NT2/D1 (cell line): ENCODE measurements around the gene CYB5B.
A peak's percentile ranks its signal among the peaks of the same experiment; 100 is the strongest.

Experiments
- DNase-seq: peaks from one replicate; pipeline ENCODE4 v3.0.0-alpha.2; 2011; ENCODE audit warnings: low read depth, low spot score
- H3K27me3 ChIP-seq: 2 replicates; pipeline ENCODE4 v1.6.0; 2011; ENCODE audit warnings: mild to moderate bottlenecking; ENCODE audit not compliant: insufficient read length, insufficient read depth
- H3K36me3 ChIP-seq: 2 replicates; pipeline ENCODE4 v1.6.1; 2011; ENCODE audit warnings: mild to moderate bottlenecking, low read length, mixed read lengths; ENCODE audit not compliant: insufficient read depth, insufficient read length
- H3K4me1 ChIP-seq: 2 replicates; pipeline ENCODE4 v1.5.1; 2011; ENCODE audit not compliant: insufficient read depth, insufficient read length
- H3K4me3 ChIP-seq: 2 replicates; pipeline ENCODE4 v1.5.1; 2011; ENCODE audit warnings: low read depth; ENCODE audit not compliant: insufficient read length
- H3K9ac ChIP-seq: 2 replicates; pipeline ENCODE4 v1.6.0; 2011; ENCODE audit warnings: low read depth; ENCODE audit not compliant: insufficient read length
- H3K9me3 ChIP-seq: 2 replicates; pipeline ENCODE4 v1.5.1; 2011; ENCODE audit warnings: mild to moderate bottlenecking, low read length; ENCODE audit not compliant: insufficient read depth
- SUZ12 ChIP-seq: IDR thresholded peaks from 2 replicates; pipeline ENCODE4 v1.6.1; 2011; ENCODE audit not compliant: insufficient read length, insufficient read depth; ENCODE audit errors: extremely low read depth
- YY1 ChIP-seq: IDR thresholded peaks from 2 replicates; pipeline ENCODE4 v1.6.1; 2011; ENCODE audit not compliant: insufficient read length, insufficient read depth
- ZNF274 ChIP-seq: IDR thresholded peaks from 2 replicates; pipeline ENCODE4 v1.6.1; 2011; ENCODE audit warnings: mild to moderate bottlenecking, low read depth, low read length

CYB5B gene

DNA sequence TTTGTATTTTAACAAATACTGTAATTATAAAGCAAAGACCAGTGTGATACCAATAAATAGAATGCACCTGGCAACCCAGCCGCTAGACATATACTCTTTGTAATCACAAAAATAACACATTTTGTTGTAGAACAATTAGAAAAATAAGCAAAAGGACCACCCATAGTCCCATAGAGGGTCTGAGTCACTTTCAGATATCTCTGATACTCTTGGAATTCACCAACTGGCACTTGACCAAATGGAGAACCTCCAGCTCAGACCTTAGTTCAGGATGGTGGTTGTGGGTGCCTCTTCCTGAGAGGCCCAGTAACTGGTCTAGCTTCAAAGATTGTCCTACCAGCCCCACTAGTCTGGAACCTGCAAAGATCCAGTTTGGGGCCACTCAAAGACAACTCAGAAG is 37.8 kb upstream of the CYB5B start:
- no peaks in the 10 kb centered on the region for H3K27me3 ChIP-seq
- no peaks in the 10 kb centered on the region for H3K9me3 ChIP-seq
- TF ChIP-seq ZNF274 (no peak), SUZ12 (no peak), YY1 (no peak)
- H3K4me1 ChIP-seq: no peaks in the 10 kb centered on the region
- H3K9ac ChIP-seq: no peak overlapping the region
- no peak for DNase-seq
- no peak overlapping the region for H3K4me3 ChIP-seq
- peaks cover 32% of the 10 kb centered on the region for H3K36me3 ChIP-seq

DNA sequence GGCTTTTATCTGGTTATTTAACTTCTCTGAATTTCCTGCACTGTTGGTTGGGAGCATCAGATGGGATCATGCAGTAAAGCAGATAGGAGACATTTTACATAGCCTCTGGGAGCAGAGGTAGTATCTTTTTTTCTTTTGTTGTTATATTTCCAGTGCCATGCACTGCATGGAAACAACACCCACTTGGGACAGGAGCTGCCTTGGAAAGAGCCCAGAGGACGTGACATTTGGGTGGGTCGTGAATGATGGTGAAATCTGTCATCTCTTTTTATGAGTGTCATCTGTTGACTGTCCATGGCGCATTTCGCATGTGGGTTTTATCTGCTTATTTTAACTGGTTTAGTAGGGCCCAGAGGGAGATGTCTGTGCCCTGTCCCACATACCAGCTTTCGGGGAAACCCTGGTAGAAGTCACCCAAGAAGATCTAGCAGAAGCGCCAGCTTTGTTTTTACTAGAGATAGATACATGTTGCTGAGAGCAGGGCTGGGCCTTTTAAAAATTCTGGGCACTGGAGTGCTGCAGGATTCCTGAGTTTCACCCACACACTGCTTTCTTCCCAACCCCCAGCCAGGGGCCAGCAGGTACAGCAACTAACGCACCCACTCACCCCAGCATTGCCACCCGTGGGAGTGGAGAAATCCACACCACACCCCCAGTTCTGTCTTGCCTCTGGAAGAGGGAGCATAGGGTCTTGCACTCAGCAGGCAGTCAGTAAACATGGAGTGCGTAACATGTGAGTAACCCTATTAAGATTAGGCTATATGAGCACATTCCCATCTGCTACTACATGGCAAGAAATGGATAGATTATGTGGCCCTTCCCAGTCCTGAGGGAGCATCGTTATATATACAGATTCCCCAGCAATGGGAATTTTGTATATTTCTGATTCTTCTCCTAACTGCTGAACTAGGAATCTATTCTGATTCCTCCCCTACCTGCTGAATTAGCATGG is 30.2 kb upstream of the CYB5B start:
- Histone ChIP-seq H3K4me1 (peaks cover 3% of the 10 kb centered on the region), H3K4me3 (no peak overlapping the region), H3K27me3 (no peaks in the 10 kb centered on the region), H3K36me3 (no peaks in the 10 kb centered on the region), H3K9ac (no peak overlapping the region), H3K9me3 (no peaks in the 10 kb centered on the region)
- no peak for DNase-seq
- TF ChIP-seq YY1 (no peak), ZNF274 (no peak), SUZ12 (no peak)

DNA sequence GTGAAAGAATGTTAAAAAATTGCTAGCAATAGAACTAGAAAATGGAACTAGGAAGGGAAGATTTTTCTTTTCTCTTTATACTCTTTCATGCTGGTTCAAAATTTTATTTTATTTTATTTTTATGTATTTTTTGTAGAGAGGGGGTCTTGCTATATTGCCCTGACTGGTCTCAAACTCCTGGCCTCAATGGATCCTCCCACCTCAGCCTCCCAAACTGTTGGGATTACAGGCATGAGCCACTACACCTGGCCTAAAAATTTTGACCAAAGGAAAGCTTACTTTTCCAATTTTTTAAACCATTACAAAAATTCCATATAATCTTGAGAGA is 28.6 kb upstream of the CYB5B start:
- DNase-seq: no peak
- Histone ChIP-seq H3K9ac (no peak overlapping the region), H3K4me1 (peaks cover 3% of the 10 kb centered on the region), H3K27me3 (no peaks in the 10 kb centered on the region), H3K36me3 (no peaks in the 10 kb centered on the region), H3K4me3 (no peak overlapping the region), H3K9me3 (no peaks in the 10 kb centered on the region)
- TF ChIP-seq ZNF274 (no peak), YY1 (no peak), SUZ12 (no peak)

DNA sequence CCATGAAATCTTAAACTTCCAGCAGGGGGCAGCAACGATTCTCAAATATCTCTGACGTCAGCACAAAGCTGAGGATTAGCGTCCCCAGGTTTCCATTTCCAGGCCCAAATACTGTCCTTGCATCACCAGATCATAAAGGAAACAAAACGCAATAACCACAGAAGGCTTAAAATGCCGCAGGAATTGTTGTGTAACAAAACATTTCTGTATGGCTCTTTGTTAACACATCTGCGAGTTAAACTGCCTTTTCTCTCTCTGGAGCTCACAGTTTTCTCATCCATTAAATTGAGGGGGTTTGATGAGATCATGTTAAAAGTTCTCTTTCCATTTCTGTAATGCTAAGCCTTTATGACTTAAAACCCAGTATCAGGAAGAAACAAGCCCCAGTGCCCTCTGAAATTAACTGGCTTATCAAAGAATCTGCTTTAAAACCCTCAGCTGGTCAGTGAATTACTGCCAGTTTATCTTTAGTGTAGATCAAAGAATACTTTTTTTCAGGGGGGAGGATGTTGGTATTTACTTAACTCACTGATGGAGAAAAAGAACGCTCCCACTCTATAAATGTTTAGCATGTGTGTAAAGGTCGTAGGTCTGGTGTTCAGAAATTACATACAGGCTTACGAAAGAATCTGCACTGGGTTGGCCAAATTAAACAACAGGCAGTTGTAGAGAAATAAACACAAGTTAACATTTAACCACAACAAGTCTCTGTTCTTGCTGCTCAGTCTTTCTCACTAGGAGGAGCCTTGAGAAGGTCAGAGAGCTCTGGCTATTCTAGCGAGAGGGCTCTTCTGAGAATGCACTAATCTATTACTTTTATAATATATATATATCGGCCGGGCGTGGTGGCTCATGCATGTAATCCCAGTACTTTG is 28.0 kb upstream of the CYB5B start:
- Histone ChIP-seq H3K36me3 (no peaks in the 10 kb centered on the region), H3K4me1 (peaks cover 3% of the 10 kb centered on the region), H3K9ac (no peak overlapping the region), H3K9me3 (no peaks in the 10 kb centered on the region), H3K4me3 (no peak overlapping the region), H3K27me3 (no peaks in the 10 kb centered on the region)
- peak; percentile 67 for DNase-seq
- TF ChIP-seq ZNF274 (no peak), SUZ12 (no peak), YY1 (no peak)

DNA sequence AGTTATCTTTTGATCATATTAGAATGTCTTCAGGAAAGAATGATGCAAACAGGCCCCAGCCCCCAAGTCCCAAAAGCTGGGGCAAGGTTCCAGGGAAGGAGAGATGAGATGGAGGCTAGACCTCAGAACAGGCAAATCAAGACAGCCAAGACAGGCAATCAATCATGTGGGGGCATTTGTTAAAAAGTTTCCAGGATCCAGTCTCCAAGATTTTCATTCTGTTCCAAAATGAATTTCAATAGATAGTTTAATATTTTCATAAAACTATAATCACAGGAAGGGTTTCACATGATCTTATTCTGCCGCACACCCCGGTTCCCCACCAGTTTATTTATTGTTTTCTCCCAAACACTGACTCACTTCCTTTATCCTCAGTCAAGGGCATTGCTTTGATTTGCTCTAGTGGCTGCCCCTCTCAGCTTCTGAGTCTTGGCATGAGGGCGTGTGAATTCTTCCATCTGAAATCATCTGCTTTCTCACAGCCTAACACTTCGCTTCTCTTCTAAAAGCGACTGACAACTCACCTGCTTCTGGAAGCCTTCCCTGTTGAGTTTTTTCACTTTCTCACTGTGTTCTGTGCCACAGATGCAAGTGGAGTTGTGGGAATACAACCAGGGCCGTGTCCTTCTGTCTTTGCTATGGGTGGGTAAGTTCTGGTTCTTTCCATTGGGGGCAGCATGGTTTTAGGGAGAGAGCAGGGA is 26.4 kb upstream of the CYB5B start:
- no peaks in the 10 kb centered on the region for H3K27me3 ChIP-seq
- TF ChIP-seq ZNF274 (no peak), YY1 (no peak), SUZ12 (no peak)
- peaks cover 3% of the 10 kb centered on the region for H3K4me1 ChIP-seq
- H3K36me3 ChIP-seq: no peaks in the 10 kb centered on the region
- DNase-seq: peak; percentile 52
- H3K9me3 ChIP-seq: no peaks in the 10 kb centered on the region
- H3K9ac ChIP-seq: no peak overlapping the region
- no peak overlapping the region for H3K4me3 ChIP-seq

DNA sequence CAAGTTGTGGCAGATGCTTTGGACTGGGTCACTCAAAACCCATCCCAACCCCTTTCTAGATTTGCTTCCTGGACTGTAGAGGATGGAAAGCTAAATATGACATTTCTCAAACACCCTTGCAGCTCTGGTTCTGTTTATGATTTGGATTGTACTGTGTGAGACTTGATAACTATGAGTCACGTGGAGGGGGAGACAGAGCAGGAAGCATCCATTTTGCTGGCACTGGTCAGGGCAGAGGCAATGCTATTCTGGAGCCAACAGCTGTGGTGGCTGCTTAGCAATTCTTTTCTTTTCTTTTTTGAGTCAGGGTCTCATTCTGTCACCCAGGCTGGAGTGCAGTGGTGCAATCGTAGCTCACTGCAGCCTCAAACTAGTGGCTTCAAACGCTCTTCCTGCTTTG is 25.1 kb upstream of the CYB5B start:
- Histone ChIP-seq H3K4me3 (no peak overlapping the region), H3K27me3 (no peaks in the 10 kb centered on the region), H3K36me3 (no peaks in the 10 kb centered on the region), H3K9ac (no peak overlapping the region), H3K9me3 (no peaks in the 10 kb centered on the region), H3K4me1 (peaks cover 5% of the 10 kb centered on the region)
- TF ChIP-seq ZNF274: no peak
- TF ChIP-seq SUZ12: no peak
- no peak for TF ChIP-seq YY1
- DNase-seq: no peak

DNA sequence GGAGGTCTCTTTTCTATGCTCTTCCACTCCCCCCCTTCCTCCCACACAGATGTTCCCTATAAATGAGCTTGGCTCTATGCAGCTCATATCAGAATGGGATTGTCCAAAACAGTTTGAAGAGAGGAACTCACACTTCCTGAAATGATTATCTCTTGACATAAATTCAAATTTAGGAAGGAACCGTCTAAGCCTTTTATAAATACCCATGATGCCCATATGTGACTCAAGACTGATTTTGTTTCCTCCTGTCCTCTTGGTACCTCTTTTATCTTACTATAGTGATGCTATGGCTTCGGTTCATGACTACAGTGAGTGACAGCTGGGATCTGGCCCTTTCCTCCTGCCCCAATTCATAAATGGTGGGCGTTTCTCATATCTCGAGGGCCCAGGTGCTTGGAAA is 22.0 kb upstream of the CYB5B start:
- no peak for TF ChIP-seq YY1
- TF ChIP-seq ZNF274: no peak
- no peak for TF ChIP-seq SUZ12
- no peak overlapping the region for H3K9ac ChIP-seq
- H3K4me1 ChIP-seq: peaks cover 5% of the 10 kb centered on the region

More for the DNA sequence above, 22.0 kb upstream of the CYB5B start:
- Histone ChIP-seq H3K27me3 (no peaks in the 10 kb centered on the region), H3K9me3 (no peaks in the 10 kb centered on the region), H3K36me3 (no peaks in the 10 kb centered on the region), H3K4me3 (no peak overlapping the region)
- DNase-seq: no peak
